Upper lobe of left lung (tissue), 6 donors: Measurements from ENCODE around the gene OPA3. TPM values are rescaled to one million over a fixed set of nuclear protein-coding genes. Genes with fewer than 3 reads are reported as not detected.

ENCODE experiments used
- ATAC-seq, 2 donors: fragments of 200-7000 bp; cut with Tn5 transposase; one replicate each; pipeline ENCODE4 v1.9.1; 2022; ENCODE audit warnings: mild to moderate bottlenecking in 2 of 2, moderate library complexity in 2 of 2; ENCODE audit not compliant: low FRiP score in 2 of 2
- DNase-seq, 2 donors: peaks; one replicate each; pipeline ENCODE4 v3.0.0-alpha.2; 2019 to 2020
- H3K27ac ChIP-seq, 4 donors: fragments of 200-600 bp; sonication (generic); one replicate each; pipeline ENCODE4 v1.5.1; 2016 to 2019
- H3K27me3 ChIP-seq, 4 donors: fragments of 200-600 bp; sonication (generic); one replicate each; pipeline ENCODE4 v1.5.1; 2017 to 2019
- H3K36me3 ChIP-seq, 4 donors: fragments of 200-600 bp; sonication (generic); one replicate each; pipeline ENCODE4 v1.5.1; 2016 to 2019
- H3K4me1 ChIP-seq, 4 donors: fragments of 200-600 bp; sonication (generic); one replicate each; pipeline ENCODE4 v1.5.1; 2018 to 2019
- H3K4me3 ChIP-seq, 4 donors: fragments of 200-600 bp; sonication (generic); one replicate each; pipeline ENCODE4 v1.5.1; 2017 to 2019; ENCODE audit warnings: mild to moderate bottlenecking in 2 of 4, moderate library complexity in 1 of 4
- H3K9me3 ChIP-seq, 4 donors: fragments of 200-600 bp; sonication (generic); one replicate each; pipeline ENCODE4 v1.5.1; 2018 to 2019
- CTCF ChIP-seq, 6 experiments: fragments of 450-650 bp in 4 of 6; fragments of 200-600 bp in 2 of 6; sonication (generic) in 2 of 6; IDR thresholded peaks; one replicate each; pipeline ENCODE4 v1.5.1; 2016 to 2019; ENCODE audit warnings: antibody characterized with exemption in 6 of 6
- EP300 ChIP-seq, 4 donors: sonication (generic); formaldehyde crosslinking; IDR thresholded peaks; one replicate each; pipeline ENCODE4 v1.5.1; 2017; ENCODE audit warnings: antibody characterized with exemption in 4 of 4, control low read depth in 2 of 4
- POLR2A ChIP-seq, 4 donors: fragments of 450-650 bp; IDR thresholded peaks; one replicate each; pipeline ENCODE4 v1.5.1; 2016 to 2017; ENCODE audit warnings: antibody characterized with exemption in 4 of 4, mild to moderate bottlenecking in 2 of 4
- POLR2AphosphoS5 ChIP-seq, 2 donors: sonication (generic); formaldehyde crosslinking; IDR thresholded peaks; one replicate each; pipeline ENCODE4 v1.5.1; 2017; ENCODE audit warnings: antibody characterized with exemption in 2 of 2
- WGBS, 2 donors: methylation state at CpG; one replicate each; pipeline ENCODE4 v1.1.5; 2017 to 2018; 5-methylcytosine and 5-hydroxymethylcytosine counted together
- total RNA-seq, 6 donors: library from RNA; depleted of rRNA in 4 of 6; stranded (reverse); fragments of >200 nt in 4 of 6; gene quantifications; one replicate each; pipeline versions ENCODE4 v1.1.0 to v1.2.1, GENCODE V29; 2016 to 2021
- donor health status: DM: no; HTN: no; CAD: no; lungs with moderate emphysema.
- donor health status: DM: no; HTN: yes; CAD: no; lungs with severe emphysema.

The OPA3 gene
- total RNA-seq, 6 donors from 2014 or later, result 9.9 to 14.3 (median 12.7) TPM

GRCh38 chr19:45528149-45528743 is 56.4 kb downstream of the OPA3 start:
- DNase-seq, result no peak
- 37 to 48% methylated on average over 17 of the region's 17 CpGs for WGBS, 2 donors
- H3K27me3 ChIP-seq, result no peaks in the 10 kb centered on the region
- H3K4me1 ChIP-seq, result peaks cover 13 to 23% (median 20%) of the 10 kb centered on the region in 4 donors
- no peak for ATAC-seq
- no peak for TF ChIP-seq POLR2A (IDR thresholded peaks at IDR 0.05)
- TF ChIP-seq POLR2AphosphoS5 (IDR thresholded peaks at IDR 0.05), result no peak
- no peak for TF ChIP-seq CTCF (IDR thresholded peaks at IDR 0.05)
- H3K4me3 ChIP-seq, result peak overlapping the region in 3 of 4 donors; percentile 36 to 52 (median 44)
- peaks cover 8 to 41% (median 34%) of the 10 kb centered on the region in 4 donors for H3K36me3 ChIP-seq
- H3K27ac ChIP-seq, result no peak overlapping the region
- no peaks in the 10 kb centered on the region for H3K9me3 ChIP-seq

DNA sequence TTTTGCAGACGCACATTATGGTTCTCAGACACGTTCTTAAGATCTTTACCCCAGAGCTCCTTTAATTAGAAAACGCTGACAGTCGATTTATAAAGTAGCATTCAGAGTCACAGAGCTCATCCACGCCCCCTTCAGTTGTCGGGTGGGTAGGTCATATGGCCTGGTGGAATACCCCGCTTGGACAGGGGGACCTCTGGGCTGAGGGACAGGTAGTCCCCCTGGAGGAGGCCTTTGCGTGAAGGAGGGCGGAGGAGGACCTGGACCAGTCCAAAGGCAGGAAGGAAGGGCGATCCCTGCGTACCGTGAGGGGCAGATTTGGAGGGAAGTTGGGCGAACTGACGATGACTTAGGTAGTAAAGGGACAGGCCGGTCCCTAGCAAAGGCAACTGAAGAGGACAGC is 56.9 kb downstream of the OPA3 start:
- H3K4me1 ChIP-seq, result peaks cover 13 to 24% (median 22%) of the 10 kb centered on the region in 4 donors
- H3K36me3 ChIP-seq, result peaks cover 8 to 45% (median 36%) of the 10 kb centered on the region in 4 donors
- DNase-seq (no peak), ATAC-seq (no peak)
- no peaks in the 10 kb centered on the region for H3K9me3 ChIP-seq
- H3K27me3 ChIP-seq, result no peaks in the 10 kb centered on the region
- 82 to 87% methylated on average over 13 to 15 of the region's 15 CpGs for WGBS, 2 donors
- H3K27ac ChIP-seq, result no peak overlapping the region
- TF ChIP-seq POLR2A (IDR thresholded peaks at IDR 0.05), result no peak
- TF ChIP-seq POLR2AphosphoS5 (IDR thresholded peaks at IDR 0.05), result no peak
- TF ChIP-seq CTCF (IDR thresholded peaks at IDR 0.05), result no peak
- no peak for TF ChIP-seq EP300 (IDR thresholded peaks at IDR 0.05)
- no peak overlapping the region for H3K4me3 ChIP-seq

DNA sequence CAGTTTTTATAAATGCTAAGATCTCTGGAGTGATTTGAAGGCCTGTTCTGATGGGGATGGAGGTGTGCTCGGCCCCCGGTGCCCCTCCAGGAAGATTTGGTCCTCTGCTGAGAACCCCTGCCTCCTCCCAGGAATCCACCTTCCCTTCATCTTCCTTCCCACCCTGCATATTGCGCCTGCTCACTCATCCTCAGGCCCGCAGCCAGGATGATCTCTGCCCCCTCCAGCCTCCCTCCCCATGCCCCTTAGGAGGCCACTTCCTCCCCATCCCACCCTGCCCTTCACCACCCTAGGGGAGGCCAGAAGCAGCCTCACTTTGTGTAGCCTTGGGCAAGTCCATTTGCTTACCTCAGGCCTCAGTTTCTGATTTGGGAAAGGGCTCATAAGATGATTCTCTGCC is 57.6 kb downstream of the OPA3 start:
- TF ChIP-seq POLR2A (IDR thresholded peaks at IDR 0.05) (no peak), CTCF (IDR thresholded peaks at IDR 0.05) (no peak), EP300 (IDR thresholded peaks at IDR 0.05) (no peak), POLR2AphosphoS5 (IDR thresholded peaks at IDR 0.05) (no peak)
- 84 to 89% methylated on average over 4 of the region's 4 CpGs for WGBS, 2 donors
- H3K36me3 ChIP-seq, result peaks cover 8 to 53% (median 44%) of the 10 kb centered on the region in 4 donors
- peaks cover 13 to 24% (median 22%) of the 10 kb centered on the region in 4 donors for H3K4me1 ChIP-seq
- no peak for DNase-seq
- no peak overlapping the region for H3K4me3 ChIP-seq
- H3K9me3 ChIP-seq, result no peaks in the 10 kb centered on the region
- ATAC-seq, result no peak
- H3K27me3 ChIP-seq, result no peaks in the 10 kb centered on the region
- no peak overlapping the region for H3K27ac ChIP-seq

- Histone ChIP-seq H3K4me1 (peaks cover 13 to 28% (median 22%) of the 10 kb centered on the region in 4 donors), H3K27ac (peak overlapping the region in 1 of 4 donors; percentile 3), H3K27me3 (no peaks in the 10 kb centered on the region), H3K4me3 (no peak overlapping the region), H3K9me3 (no peaks in the 10 kb centered on the region), H3K36me3 (peaks cover 8 to 61% (median 48%) of the 10 kb centered on the region in 4 donors)
- TF ChIP-seq CTCF (IDR thresholded peaks at IDR 0.05) (no peak), POLR2AphosphoS5 (IDR thresholded peaks at IDR 0.05) (no peak), EP300 (IDR thresholded peaks at IDR 0.05) (no peak), POLR2A (IDR thresholded peaks at IDR 0.05) (no peak)
- WGBS, 2 donors, result 67 to 71% methylated on average over 9 of the region's 9 CpGs
- ATAC-seq (peak in 1 of 2 donors; percentile 47), DNase-seq (peak in 1 of 2 donors; percentile 75)
These were observed 58.5 kb downstream of the OPA3 start for GRCh38 chr19:45526143-45526542.
